ENCODE measurements around the gene CDX1. TPM values are rescaled to one million over a fixed set of nuclear protein-coding genes. Genes with fewer than 3 reads are reported as not detected.

The CDX1 gene
- total RNA-seq, 2 donors from 2014 or later = not detected

DNA sequence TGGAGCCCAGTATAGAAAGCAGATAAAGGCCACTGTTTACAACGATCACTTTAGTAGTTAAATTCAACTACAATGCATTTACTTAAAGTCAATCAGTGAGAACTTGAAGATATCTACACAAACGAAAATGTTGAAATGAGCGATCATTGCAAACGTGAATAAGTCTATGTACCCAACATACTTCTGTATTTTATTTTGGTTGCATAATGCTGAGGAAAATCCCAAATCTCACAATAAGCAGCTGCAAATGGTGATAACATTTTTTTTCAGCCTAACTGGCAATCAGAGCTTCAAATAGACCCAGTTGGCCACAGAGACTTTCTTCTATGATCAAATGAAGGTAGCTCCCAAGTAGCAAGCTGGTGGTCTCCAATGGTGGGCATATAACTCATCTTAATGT, 43.0 kb upstream of the CDX1 start:
- Histone ChIP-seq H3K27me3 (ENCODE audit: control insufficient read depth, insufficient read depth, low read length, poor library complexity, severe bottlenecking) (no peaks in the 10 kb centered on the region), H3K4me1 (ENCODE audit: control insufficient read depth, insufficient read depth, low read length) (no peaks in the 10 kb centered on the region), H3K27ac (ENCODE audit: low read depth, low read length) (no peak overlapping the region), H3K9me3 (ENCODE audit: control insufficient read depth, low read length) (no peaks in the 10 kb centered on the region), H3K4me3 (ENCODE audit: low read length) (no peak overlapping the region), H3K9ac (ENCODE audit: extremely low read depth, low read length, poor library complexity, severe bottlenecking) (no peak overlapping the region), H3K36me3 (ENCODE audit: control insufficient read depth, insufficient read depth, low read length) (no peaks in the 10 kb centered on the region)
- Mint-ChIP-seq H3K27ac (no peak overlapping the region), H3K9me3 (no peaks in the 10 kb centered on the region), H3K4me1 (peaks cover 7% of the 10 kb centered on the region), H3K27me3 (ENCODE audit: insufficient read depth) (peaks cover 15% of the 10 kb centered on the region), H3K4me3 (no peak overlapping the region), H3K36me3 (ENCODE audit: low read depth) (no peaks in the 10 kb centered on the region)
- WGBS, 2 experiments (ENCODE audit: insufficient coverage in 1 of 2, insufficient read length in 1 of 2) = 87 to 97% methylated on average over 4 of the region's 4 CpGs
- no peak for DNase-seq
- TF ChIP-seq, protein P1, sequence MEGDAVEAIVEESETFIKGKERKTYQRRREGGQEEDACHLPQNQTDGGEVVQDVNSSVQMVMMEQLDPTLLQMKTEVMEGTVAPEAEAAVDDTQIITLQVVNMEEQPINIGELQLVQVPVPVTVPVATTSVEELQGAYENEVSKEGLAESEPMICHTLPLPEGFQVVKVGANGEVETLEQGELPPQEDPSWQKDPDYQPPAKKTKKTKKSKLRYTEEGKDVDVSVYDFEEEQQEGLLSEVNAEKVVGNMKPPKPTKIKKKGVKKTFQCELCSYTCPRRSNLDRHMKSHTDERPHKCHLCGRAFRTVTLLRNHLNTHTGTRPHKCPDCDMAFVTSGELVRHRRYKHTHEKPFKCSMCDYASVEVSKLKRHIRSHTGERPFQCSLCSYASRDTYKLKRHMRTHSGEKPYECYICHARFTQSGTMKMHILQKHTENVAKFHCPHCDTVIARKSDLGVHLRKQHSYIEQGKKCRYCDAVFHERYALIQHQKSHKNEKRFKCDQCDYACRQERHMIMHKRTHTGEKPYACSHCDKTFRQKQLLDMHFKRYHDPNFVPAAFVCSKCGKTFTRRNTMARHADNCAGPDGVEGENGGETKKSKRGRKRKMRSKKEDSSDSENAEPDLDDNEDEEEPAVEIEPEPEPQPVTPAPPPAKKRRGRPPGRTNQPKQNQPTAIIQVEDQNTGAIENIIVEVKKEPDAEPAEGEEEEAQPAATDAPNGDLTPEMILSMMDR (conservative IDR thresholded peaks at IDR 0.05) = no peak

DNA sequence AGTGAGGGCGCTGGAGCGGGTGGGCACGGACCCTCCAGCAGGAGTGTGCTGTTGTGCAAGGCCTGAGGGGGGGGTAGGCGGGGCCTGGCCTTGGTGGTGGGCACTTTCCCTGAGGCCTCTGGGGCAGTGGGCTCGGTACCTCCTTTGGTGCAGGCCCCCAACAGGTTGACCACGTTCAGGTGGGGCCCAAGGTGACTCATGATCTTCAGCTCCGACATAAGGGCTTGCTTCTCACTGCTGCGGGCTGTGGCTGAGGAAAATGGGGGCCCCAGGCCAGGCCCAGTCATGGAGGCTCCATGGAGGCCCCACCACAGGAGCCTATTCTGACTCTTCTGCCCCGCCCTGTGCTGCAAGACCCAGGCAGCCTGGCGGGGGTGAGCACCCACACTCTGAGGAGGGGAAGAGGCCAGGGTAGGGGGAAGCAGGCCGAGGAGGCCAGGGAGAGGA, 42.4 kb upstream of the CDX1 start:
- H3K4me3 ChIP-seq (ENCODE audit: low read length) = no peak overlapping the region
- no peak overlapping the region for H3K9ac ChIP-seq (ENCODE audit: extremely low read depth, low read length, poor library complexity, severe bottlenecking)
- peaks cover 7% of the 10 kb centered on the region for H3K4me1 Mint-ChIP-seq
- 87 to 91% methylated on average over 7 to 11 of the region's 11 CpGs for WGBS, 2 experiments (ENCODE audit: insufficient coverage in 1 of 2, insufficient read length in 1 of 2)
- H3K4me3 Mint-ChIP-seq = no peak overlapping the region
- no peaks in the 10 kb centered on the region for H3K4me1 ChIP-seq (ENCODE audit: control insufficient read depth, insufficient read depth, low read length)
- H3K27me3 Mint-ChIP-seq (ENCODE audit: insufficient read depth) = peaks cover 21% of the 10 kb centered on the region
- no peaks in the 10 kb centered on the region for H3K9me3 ChIP-seq (ENCODE audit: control insufficient read depth, low read length)
- no peak overlapping the region for H3K27ac ChIP-seq (ENCODE audit: low read depth, low read length)
- no peaks in the 10 kb centered on the region for H3K36me3 Mint-ChIP-seq (ENCODE audit: low read depth)
- DNase-seq = no peak
- no peak overlapping the region for H3K27ac Mint-ChIP-seq
- no peaks in the 10 kb centered on the region for H3K9me3 Mint-ChIP-seq
- no peaks in the 10 kb centered on the region for H3K36me3 ChIP-seq (ENCODE audit: control insufficient read depth, insufficient read depth, low read length)
- TF ChIP-seq, protein P1 (conservative IDR thresholded peaks at IDR 0.05) = no peak
- H3K27me3 ChIP-seq (ENCODE audit: control insufficient read depth, insufficient read depth, low read length, poor library complexity, severe bottlenecking) = peaks cover 4% of the 10 kb centered on the region

DNA sequence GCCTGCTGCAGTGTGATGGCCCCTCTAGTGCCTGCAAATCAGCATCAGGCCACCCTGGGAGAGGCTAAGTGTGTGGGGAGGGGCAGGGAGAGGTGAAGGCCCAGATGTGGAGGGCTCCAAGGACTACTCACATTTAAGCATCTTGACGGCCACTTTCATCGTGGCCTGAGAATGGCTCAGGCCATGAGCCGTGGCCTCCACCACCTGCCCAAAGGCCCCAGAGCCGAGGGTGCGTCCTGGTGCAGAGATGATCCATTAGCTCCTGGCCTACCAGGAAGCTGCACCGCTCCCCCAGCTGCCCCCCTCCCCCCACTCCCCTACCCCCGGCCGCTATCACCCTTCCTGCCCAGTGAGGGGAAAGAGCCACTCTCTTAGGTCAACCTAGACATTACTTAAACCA, 42.0 kb upstream of the CDX1 start:
- no peaks in the 10 kb centered on the region for H3K36me3 Mint-ChIP-seq (ENCODE audit: low read depth)
- H3K36me3 ChIP-seq (ENCODE audit: control insufficient read depth, insufficient read depth, low read length) = no peaks in the 10 kb centered on the region
- H3K4me3 ChIP-seq (ENCODE audit: low read length) = no peak overlapping the region
- H3K4me1 Mint-ChIP-seq = peaks cover 7% of the 10 kb centered on the region
- H3K9ac ChIP-seq (ENCODE audit: extremely low read depth, low read length, poor library complexity, severe bottlenecking) = no peak overlapping the region
- H3K27ac ChIP-seq (ENCODE audit: low read depth, low read length) = no peak overlapping the region
- H3K9me3 Mint-ChIP-seq = no peaks in the 10 kb centered on the region
- H3K4me1 ChIP-seq (ENCODE audit: control insufficient read depth, insufficient read depth, low read length) = no peaks in the 10 kb centered on the region
- DNase-seq = no peak
- WGBS, 2 experiments (ENCODE audit: insufficient coverage in 1 of 2, insufficient read length in 1 of 2) = 94 to 100% methylated on average over 3 to 7 of the region's 8 CpGs
- H3K27ac Mint-ChIP-seq = no peak overlapping the region
- no peaks in the 10 kb centered on the region for H3K9me3 ChIP-seq (ENCODE audit: control insufficient read depth, low read length)
- H3K27me3 Mint-ChIP-seq (ENCODE audit: insufficient read depth) = peaks cover 26% of the 10 kb centered on the region
- peaks cover 8% of the 10 kb centered on the region for H3K27me3 ChIP-seq (ENCODE audit: control insufficient read depth, insufficient read depth, low read length, poor library complexity, severe bottlenecking)
- TF ChIP-seq, protein P1 (conservative IDR thresholded peaks at IDR 0.05) = no peak
- H3K4me3 Mint-ChIP-seq = no peak overlapping the region
